Activated CD8-positive, alpha-beta memory T cell treated with anti-CD3 and anti-CD28 coated beads for 36 hours (primary cell): ENCODE measurements around the gene ZMYND12. TPM values are rescaled to one million over a fixed set of nuclear protein-coding genes. Genes with fewer than 3 reads are reported as not detected.

Experiments used
- CTCF ChIA-PET: fragments of 350-600 bp; sonication (Branson Sonifier 250); formaldehyde crosslinking; loops from one replicate; lab custom pipeline; 2021; ENCODE audit warnings: antibody characterized with exemption; lab: Charles Lee
- POLR2A ChIA-PET: fragments of 350-600 bp; sonication (Branson Sonifier 250); formaldehyde crosslinking; loops from one replicate; lab custom pipeline; 2021; ENCODE audit warnings: antibody characterized with exemption; lab: Charles Lee
- total RNA-seq, 2 experiments: library from RNA; stranded (reverse); gene quantifications; one replicate each; pipeline ENCODE4 v1.2.3, GENCODE V29; 2021

The ZMYND12 gene
- total RNA-seq, 2 experiments from 2014 or later = 0.34 to 0.84 TPM

GRCh38 chr1:42403880-42404400, 51.9 kb downstream of the ZMYND12 start:
- ChIA-PET POLR2A (no interaction called here), CTCF (no interaction called here)

GRCh38 chr1:42399315-42400100, 56.3 kb downstream of the ZMYND12 start:
- ChIA-PET POLR2A (no interaction called here), CTCF (interaction anchor here (0.7 kb wide), 1 partner anchor 17 kb away, joined by 3 read pairs; no protein-coding TSS in a partner anchor)

GRCh38 chr1:42392967-42393848, 62.6 kb downstream of the ZMYND12 start:
- ChIA-PET CTCF (no interaction called here), POLR2A (no interaction called here)

GRCh38 chr1:42392255-42392654, 63.6 kb downstream of the ZMYND12 start:
- POLR2A ChIA-PET = no interaction called here
- CTCF ChIA-PET = no interaction called here

- CTCF ChIA-PET = no interaction called here
- POLR2A ChIA-PET = no interaction called here
These were observed 69.8 kb downstream of the ZMYND12 start for GRCh38 chr1:42386051-42386450.

GRCh38 chr1:42385283-42385682, 70.5 kb downstream of the ZMYND12 start:
- CTCF ChIA-PET = no interaction called here
- POLR2A ChIA-PET = interaction anchor here (0.6 kb wide), 2 partner anchors 57 to 1686 kb away, joined by 3 read pairs; no protein-coding TSS in a partner anchor

GRCh38 chr1:42381280-42381673, 74.5 kb downstream of the ZMYND12 start:
- POLR2A ChIA-PET = no interaction called here
- CTCF ChIA-PET = no interaction called here

- ChIA-PET CTCF (no interaction called here), POLR2A (no interaction called here)
These were observed 75.1 kb downstream of the ZMYND12 start, which contains the start of gene RIMKLA for GRCh38 chr1:42380586-42381279. TSS of gene RIMKLA (plus strand) at chr1:42380792. CDS start at chr1:42380935, 143 bp downstream.

Other genes with a start within 250 kb of the ZMYND12 start
- gene FOXJ3, start 120.8 kb downstream of the ZMYND12 start, total RNA-seq = 10 to 100 TPM; 46.2 to 48.7 TPM
- gene RIMKLA, start 75.2 kb downstream of the ZMYND12 start, total RNA-seq = 1 to 10 TPM; 5.9 to 6.1 TPM
- gene PPCS, start 521 bp upstream of the ZMYND12 start, total RNA-seq = 10 to 100 TPM; 43.0 to 49.5 TPM
- gene CCDC30, start 7.3 kb upstream of the ZMYND12 start, total RNA-seq = 1 to 10 TPM; 1.8 to 1.9 TPM
- gene PPIH, start 202.4 kb upstream of the ZMYND12 start, total RNA-seq = 100 to 1,000 TPM; 109 to 120 TPM
- 1,000 to 10,000 TPM; 1,420 to 1,437 TPM for gene YBX1, start 226.4 kb upstream of the ZMYND12 start, total RNA-seq